NCI-H2196 (cell line): ENCODE measurements around the gene IRF2BPL.

ENCODE experiments used
- DNase-seq: peaks from one replicate; lab custom pipeline; 2025; ENCODE audit not compliant: unreplicated experiment; lab: John Stamatoyannopoulos, UW

IRF2BPL gene

GRCh38 chr14:77014004-77014604 lies 14.4 kb downstream of the IRF2BPL start:
- no peak for DNase-seq

GRCh38 chr14:77012193-77012765 lies 16.2 kb downstream of the IRF2BPL start:
- no peak for DNase-seq

DNA sequence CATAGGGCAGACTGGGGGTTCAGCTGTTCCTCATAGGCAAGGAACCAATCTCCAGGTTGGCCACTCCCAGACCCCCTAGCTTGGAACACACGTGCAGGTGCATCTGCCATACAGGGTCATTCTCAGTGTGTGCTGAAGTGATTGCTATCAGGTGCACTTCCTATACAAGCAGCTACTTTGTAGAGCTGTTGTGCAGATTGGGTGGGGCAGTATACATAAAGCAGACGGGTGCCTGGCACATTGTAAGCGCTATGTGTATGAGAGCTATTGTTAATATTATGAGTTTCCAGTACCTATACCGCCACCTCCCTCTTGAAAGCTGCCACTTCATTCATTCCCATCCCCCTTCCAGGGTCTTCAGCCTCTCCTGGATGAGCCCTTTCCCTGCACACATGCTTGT lies 17.3 kb downstream of the IRF2BPL start:
- DNase-seq: no peak

DNA sequence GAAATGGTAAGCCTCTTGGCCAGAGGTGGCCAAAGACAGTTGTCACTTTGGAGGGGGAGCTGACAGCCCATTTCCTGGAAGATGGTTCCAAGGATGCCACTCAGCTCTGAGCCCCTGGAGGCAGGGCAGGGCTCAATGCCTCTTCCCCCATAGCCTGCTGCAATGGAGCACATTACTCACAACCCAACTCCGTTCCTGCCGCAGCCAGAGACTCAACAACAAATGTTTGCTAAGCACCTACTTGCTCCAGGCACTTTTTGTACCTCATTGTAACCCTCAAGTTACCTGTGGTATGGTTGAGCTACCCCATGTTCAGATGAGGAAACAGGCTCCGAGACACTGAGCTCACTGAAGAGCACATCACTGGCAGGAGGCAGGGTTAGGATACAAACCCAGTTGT lies 19.5 kb downstream of the IRF2BPL start:
- no peak for DNase-seq

DNA sequence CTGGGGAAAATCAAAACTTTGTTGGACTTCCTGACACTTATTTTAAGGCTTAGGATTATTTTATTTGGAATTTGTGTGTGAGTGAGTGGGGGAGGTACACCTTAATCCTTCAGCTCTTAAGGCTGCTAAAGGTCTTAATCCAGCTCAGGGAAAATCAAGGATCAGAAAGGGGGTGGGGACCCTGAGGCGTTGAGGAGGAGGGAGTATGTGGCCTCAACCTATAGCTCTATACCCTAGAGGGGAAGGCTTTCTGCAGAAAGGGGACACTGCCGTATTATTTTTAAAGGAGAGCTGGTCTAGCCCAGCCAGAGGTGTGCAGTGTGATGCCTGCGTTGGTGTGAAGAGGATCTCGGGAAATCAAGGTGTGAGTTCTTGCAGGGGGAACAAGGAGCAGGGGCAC lies 20.0 kb downstream of the IRF2BPL start:
- no peak for DNase-seq

DNA sequence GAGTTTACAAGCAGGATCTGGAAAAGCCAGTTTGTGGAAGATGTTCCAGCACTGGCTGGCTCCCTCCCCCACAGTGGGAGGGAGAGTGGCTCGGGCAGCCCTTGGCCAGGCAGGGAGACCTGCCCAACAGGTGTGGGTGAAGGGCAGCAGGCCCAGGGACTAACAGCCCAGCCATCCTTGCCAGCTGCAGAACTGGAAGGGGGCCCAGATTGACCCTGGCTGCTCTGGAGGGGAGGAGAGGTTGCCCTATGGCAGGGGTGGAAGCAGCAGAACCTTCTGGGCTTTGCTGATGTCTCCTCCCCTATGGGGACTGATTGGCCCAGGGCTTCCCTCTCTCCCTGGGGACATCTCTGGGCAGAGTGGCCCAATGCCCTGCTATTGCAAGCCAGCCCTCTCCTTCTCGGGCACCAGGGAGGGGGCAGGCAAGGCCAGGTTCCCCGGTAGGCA lies 20.5 kb downstream of the IRF2BPL start:
- peak; percentile 92 for DNase-seq

- peak; percentile 54 for DNase-seq
Observed at GRCh38 chr14:77007183-77007974, 21.1 kb downstream of the IRF2BPL start.

GRCh38 chr14:77006132-77006531 lies 22.4 kb downstream of the IRF2BPL start:
- no peak for DNase-seq

DNA sequence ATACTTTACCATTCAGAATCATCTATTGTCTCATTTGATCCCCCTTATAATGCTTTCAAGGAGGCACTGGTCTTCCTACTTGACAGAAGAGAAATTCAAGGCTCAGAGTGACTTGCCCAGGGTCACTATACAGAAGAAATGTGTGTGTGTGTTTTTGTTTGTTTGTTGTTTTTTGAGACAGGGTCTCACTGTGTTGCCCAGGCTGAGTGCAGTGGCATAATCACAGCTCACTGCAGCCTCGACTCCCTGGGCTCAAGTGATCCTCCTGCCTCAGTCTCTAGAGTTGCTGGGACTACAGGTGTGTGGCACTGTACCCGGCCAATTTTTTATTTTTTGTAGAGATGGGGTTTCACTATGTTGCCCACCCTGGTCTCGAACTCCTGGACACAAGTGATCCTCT lies 22.9 kb downstream of the IRF2BPL start:
- no peak for DNase-seq

- no peak for DNase-seq
Observed at GRCh38 chr14:77004711-77005460, 23.6 kb downstream of the IRF2BPL start.

- DNase-seq: no peak
Observed at GRCh38 chr14:77003960-77004710, 24.4 kb downstream of the IRF2BPL start.

DNA sequence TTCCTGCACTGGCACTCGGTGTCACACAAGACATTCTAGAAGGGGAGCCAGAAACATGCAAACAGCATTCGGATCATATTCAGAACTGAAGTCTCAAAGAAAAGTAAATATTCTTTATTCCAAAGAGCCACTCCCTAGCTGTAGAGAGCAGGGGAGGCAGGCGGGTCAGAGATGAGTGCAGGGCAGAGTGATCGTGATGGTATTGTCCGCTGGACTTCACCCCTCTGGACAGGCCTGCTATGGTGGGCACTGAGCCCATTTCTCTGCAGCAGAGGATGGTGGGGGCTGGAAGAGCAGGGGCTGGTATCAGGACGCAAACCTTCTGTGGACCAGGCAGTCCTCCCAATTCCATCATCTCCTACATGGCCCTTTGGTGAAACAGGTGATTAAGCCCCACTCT lies 25.6 kb downstream of the IRF2BPL start:
- no peak for DNase-seq

DNA sequence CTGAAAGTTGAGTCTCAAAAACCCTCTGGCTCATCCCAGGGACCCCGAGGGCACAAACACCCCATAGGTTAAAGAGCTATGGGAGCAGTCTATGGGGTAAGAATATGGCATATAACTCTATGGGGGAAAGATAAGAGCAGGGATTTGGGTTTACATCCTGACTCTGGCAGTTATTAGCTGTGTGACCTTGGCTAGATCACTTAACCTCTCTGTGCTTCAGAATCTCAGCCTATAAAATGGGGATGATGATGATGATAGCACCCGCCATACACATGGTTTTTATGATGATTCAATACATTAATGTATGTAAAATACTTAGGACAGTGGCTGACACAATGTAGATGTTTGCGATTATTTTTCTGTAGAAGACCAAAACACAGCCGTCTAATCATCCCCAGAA lies 26.2 kb downstream of the IRF2BPL start:
- DNase-seq: no peak

- DNase-seq: peak; percentile 76
Observed at GRCh38 chr14:77000340-77001270, 27.9 kb downstream of the IRF2BPL start.

DNA sequence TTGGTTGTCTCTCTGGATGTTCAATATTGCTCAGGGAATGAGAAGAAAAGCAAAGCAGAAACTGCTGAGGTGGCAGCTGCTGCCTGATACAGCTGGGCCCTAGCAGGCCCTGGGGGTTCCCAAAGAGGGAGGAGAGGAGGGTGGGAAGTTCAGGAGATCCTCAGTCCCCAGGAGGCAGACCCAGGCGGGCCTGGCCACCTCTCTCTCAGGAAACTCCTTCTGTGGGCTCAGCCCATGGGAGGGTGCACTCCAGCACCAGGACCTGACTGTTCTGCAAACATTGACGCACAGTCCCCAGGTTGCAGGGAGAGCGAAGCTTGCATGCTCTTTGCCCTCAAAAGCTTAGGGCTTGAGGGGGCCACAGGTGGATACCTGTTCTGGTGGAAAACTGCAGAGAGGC lies 29.6 kb downstream of the IRF2BPL start:
- no peak for DNase-seq

- no peak for DNase-seq
Observed at GRCh38 chr14:76997257-76997970, 31.1 kb downstream of the IRF2BPL start.

- DNase-seq: no peak
Observed at GRCh38 chr14:76996563-76997146, 31.9 kb downstream of the IRF2BPL start.

DNA sequence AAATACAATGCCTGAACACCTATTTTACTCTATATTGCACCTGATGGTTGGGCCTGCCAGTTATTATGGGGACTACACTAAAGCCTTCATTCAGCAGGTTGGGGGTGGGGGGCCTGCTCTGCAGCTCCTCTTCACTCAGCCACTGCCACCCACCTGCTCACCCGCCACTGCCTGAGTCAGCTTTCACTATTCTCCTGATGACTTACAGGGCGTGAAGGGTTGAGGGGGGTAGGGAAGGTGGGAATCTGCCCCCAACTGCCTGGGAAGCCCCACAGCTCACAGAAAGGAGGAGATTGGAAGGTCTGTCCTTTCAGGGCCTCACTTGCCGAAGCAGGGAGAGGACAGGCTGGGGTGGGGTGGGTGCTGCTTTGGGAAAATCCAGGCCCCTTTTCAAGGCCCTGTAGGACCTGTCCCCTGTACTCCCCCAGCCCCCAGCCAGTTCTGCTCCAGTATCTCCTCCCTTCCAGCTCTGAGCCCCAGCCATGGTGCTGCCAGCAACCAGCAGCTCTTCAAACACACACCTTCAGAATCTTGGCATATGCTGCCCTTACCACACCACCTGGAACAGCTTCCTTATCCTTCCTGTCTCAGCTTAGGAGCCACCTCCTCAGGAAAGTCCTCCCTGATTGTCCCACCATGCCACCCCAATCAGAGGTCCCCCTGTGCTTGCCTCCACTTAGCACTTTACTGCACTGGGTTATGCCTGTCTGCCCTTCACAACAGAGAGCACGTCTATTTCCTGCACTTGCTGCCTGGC lies 33.1 kb downstream of the IRF2BPL start:
- peak; percentile 15 for DNase-seq
